Measurements from ENCODE around the gene RERE. TPM values are rescaled to one million over a fixed set of nuclear protein-coding genes. Genes with fewer than 3 reads are reported as not detected.

Gene RERE
- total and polyA plus RNA-seq, 2 donors (not counting 3 experiments of a cell fraction or from before 2014, with no cell fraction given) = 14.1 to 113 TPM

GRCh38 chr1:8527941-8528340, 289.5 kb downstream of the RERE start:
- Histone ChIP-seq H2AFZ (ENCODE audit: low read depth, low read length) (no peak overlapping the region), H3K36me3 (ENCODE audit: control insufficient read depth in 2 of 2, extremely low read depth in 1 of 2, insufficient read depth in 2 of 2, low read length in 2 of 2) (no peaks in the 10 kb centered on the region), H4K20me1 (replicated peaks; ENCODE audit: control insufficient read depth, extremely low read depth, insufficient read depth, low read length) (peaks cover 2% of the 10 kb centered on the region), H3K4me2 (ENCODE audit: insufficient read depth, low read length) (no peak overlapping the region), H3K4me3 (replicated peaks in 1 of 3; ENCODE audit: insufficient read depth in 1 of 3, low read depth in 1 of 3, low read length in 3 of 3) (no peak overlapping the region), H3K27me3 (ENCODE audit: control insufficient read depth in 2 of 2, insufficient read depth in 2 of 2, low read length in 2 of 2) (no peaks in the 10 kb centered on the region), H3K9me1 (replicated peaks; ENCODE audit: control insufficient read depth, extremely low read depth, insufficient read depth, low read length) (no peaks in the 10 kb centered on the region), H3K79me2 (ENCODE audit: control insufficient read depth, insufficient read depth, low read length) (peaks cover 6% of the 10 kb centered on the region), H3K9me3 (replicated peaks; ENCODE audit: control insufficient read depth, insufficient read depth, low read length) (no peaks in the 10 kb centered on the region), H3K27ac (ENCODE audit: insufficient read depth, low read depth, low read length) (no peak overlapping the region), H3K9ac (replicated peaks; ENCODE audit: extremely low read depth, insufficient read depth, low read length) (no peak overlapping the region), H3K4me1 (ENCODE audit: control insufficient read depth, extremely low read depth, insufficient read depth, low read length) (peaks cover 14% of the 10 kb centered on the region)
- FAIRE-seq = no peak
- ChIA-PET CTCF (no interaction called here), POLR2A (no interaction called here)
- dilution Hi-C loops (cut with MboI; ENCODE audit: extremely low pct_ligation_motif_present, low sequenced_read_pairs) = no loop called here
- BruUV-seq (replicated peaks) = no TSS peak
- DNase-seq (ENCODE audit: low read depth, low spot score) = no peak
- intact Hi-C loops (cut with micrococcal nuclease) = no loop called here
- TF ChIP-seq JUN (IDR thresholded peaks at IDR 0.05; ENCODE audit: borderline replicate concordance, insufficient read depth, insufficient read length, low read depth) (no peak), MAX (IDR thresholded peaks at IDR 0.05; ENCODE audit: insufficient read depth, insufficient read length) (no peak), MYC (IDR thresholded peaks at IDR 0.05; ENCODE audit: low read depth, low read length) (no peak), EZH2 (IDR thresholded peaks at IDR 0.05; ENCODE audit: borderline replicate concordance, low read depth, low read length, severe bottlenecking) (no peak), CTCF (IDR thresholded peaks at IDR 0.05; ENCODE audit: extremely low read depth in 1 of 2, insufficient read depth in 1 of 2, low read depth in 1 of 2, low read length in 2 of 2) (no peak), GATA2 (IDR thresholded peaks at IDR 0.05; ENCODE audit: insufficient read depth, insufficient read length, low read depth, low read length) (no peak), POLR2A (IDR thresholded peaks at IDR 0.05; ENCODE audit: low read depth, low read length) (no peak), POLR2AphosphoS5 (IDR thresholded peaks at IDR 0.05; ENCODE audit: insufficient read depth, low read depth, low read length) (no peak)
